Activated CD8-positive, alpha-beta memory T cell treated with anti-CD3 and anti-CD28 coated beads for 48 hours (primary cell): Measurements from ENCODE around the gene MTCL1.

ENCODE experiments used
- DNase-seq, 3 experiments: peaks; one replicate each; pipeline ENCODE4 v3.0.0-alpha.2; 2020; ENCODE audit warnings: low read depth in 2 of 3, low spot score in 2 of 3

Gene MTCL1

DNA sequence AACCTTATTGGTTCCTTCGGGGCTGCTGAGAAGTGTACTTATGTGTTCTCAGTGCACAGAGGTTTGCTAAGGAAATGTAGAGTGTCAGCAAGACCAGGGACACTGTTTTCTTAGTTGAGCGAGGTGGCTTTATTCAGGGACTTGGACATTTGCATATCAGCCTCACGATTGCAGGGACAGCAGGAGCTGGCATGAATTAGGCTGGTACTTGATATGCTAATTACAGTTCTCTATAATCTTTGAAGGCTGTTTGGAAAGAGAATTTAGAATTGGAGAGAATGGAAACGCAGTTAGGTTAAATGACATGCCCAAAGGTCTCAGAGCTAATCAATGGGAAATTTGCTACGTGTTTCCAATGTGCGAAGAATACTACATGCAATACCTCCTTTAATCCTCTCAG is 18.7 kb upstream of the MTCL1 start:
- no peak for DNase-seq

DNA sequence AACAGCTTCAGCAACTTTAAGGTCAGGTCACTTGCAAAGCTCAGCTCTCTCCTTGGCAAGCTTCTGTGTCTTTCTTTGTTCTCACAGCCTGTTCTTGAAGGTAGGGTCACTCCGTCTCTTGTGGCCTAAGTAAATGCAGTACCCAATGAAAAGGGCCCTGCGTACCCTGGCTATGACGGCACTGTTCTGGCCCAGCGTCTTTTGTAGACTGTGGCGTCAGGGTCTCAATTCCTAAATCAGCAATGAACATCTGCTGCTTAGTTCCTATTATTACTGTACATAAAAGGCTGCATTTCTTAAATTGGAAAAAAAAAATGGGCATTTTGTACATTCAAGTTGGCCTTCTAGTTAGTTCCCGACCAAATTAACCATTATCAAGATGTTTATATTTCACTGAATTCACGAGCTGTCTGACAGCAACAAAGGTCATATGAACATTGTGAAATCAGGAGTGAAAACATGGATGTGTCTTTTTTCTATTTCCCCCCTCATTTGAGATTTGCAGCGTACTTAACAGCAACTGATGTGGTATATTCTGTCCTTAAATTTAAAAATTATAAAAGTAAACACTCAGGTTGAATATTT is 17.0 kb upstream of the MTCL1 start:
- DNase-seq, result no peak

DNA sequence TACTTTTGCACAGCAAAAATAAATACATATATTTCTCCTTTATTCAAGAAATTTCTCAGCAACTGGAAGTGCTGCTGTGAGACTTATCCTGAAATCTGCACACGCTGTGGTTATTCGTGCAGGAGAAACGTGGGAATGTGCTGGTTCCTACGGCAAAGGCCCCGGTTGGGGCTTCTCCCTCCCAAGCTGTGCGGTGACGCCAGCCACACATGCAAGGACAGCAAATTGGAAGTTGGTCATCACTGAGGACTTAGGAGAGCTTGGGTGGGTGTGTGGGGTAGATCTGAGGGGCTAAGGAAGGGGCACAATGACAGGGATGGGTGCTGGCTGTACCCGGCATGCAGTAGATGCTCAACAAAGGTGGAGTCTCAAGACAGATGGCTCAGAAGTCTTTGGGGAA is 16.5 kb upstream of the MTCL1 start:
- no peak for DNase-seq

DNA sequence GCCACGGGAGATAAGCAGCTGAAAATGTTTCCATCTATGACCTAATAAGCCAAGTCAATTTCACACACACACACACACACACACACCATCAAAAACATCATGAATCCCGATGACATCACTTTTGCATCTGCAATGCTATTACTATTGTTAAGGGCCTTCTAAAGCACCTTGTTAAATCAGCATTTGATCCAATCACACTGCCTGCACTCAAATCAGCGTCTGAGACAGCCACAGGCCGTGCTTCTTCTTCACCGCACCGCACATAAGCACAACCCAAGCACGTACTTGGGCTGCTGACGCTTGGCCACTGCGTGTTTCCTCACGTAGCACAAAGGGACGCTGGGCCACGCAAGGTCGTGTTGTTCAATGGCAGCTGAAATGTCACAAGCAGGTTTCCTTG is 15.8 kb upstream of the MTCL1 start:
- no peak for DNase-seq

DNA sequence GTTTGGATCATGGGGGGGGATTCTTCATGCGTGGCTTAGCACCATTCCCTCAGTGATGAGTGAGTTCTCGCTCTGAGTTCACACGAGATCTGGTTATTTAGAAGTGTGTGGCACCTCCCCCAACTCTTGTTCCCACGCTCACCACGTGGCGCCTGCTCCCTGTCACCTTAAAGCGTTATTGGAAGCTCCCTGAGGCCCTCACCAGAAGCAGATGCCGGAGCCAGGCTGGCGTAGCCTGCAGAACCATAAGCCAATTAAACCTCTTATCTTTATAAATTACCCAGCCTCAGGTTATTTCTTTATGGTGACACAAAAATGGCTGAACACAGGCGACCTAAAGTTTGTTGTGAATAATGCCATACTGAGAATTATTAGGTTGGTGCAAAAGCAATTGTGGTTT is 10.5 kb upstream of the MTCL1 start:
- no peak for DNase-seq

DNA sequence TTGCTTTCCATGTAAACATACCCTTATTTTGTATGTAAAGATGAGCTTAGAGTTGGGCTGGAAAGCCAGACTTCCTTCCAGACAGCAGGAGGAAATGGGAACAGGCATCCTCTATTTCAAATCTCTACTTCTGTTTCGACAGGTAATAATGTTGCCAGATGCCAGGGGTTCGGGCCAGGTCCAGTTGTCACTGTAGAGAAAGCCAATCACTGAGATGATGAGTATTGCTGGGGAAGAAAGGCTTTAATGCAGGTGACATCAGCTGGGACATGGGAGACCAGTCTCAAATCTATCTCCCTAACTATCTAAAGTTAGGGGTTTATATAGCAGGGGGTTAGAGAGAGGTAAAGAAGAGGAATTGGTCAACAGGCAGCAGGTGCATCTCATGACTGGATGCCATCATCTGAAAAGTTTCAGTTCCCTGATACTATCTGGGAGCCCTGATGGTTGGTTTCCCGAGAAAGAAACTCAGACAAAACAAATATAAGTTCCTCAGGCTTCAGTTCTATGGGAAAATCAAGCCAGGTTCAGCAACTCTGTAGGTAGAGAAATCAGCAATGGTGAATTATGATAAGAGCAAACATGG is 9.3 kb upstream of the MTCL1 start:
- DNase-seq, result no peak

DNA sequence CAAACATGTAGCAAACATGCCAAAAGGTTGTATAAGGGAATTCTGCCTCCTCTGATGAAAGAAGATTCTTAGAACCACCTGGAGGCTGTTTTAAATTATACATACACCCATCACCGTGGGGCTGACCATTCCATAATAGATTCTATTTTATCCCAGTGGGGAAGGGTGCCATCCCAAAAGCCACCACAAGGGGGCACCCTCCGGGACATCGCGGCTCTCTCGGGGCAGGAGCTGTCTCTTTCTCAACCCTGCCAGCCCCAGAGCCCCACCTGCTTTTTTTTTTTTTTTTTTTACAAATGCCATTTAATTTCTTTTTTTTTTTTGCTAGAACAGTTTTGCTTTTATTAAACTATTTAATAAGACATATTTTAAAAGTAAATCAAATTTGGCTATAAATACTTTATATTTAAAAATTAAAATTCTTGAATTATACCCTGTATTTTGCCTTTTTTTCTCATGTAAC is 8.6 kb upstream of the MTCL1 start:
- peak; percentile 36 to 73 (median 64) for DNase-seq

DNA sequence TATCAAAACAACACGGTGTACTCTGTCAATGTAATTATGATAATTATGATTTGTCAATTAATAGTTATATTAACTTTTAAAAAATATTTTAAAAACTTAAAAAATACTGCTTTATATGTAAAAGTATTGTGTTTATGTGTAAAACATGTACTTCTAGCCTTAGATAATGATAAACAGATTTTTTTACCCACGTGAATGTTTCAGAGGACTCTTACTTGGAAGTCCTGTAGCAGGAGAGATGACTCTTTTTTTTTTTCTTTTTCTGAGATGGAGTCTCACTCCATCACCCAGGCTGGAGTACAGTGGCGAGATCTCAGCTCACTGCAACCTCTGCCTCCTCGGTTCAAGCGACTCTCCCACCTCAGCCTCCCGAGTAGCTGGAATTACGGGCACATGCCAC is 6.2 kb upstream of the MTCL1 start:
- no peak for DNase-seq

DNA sequence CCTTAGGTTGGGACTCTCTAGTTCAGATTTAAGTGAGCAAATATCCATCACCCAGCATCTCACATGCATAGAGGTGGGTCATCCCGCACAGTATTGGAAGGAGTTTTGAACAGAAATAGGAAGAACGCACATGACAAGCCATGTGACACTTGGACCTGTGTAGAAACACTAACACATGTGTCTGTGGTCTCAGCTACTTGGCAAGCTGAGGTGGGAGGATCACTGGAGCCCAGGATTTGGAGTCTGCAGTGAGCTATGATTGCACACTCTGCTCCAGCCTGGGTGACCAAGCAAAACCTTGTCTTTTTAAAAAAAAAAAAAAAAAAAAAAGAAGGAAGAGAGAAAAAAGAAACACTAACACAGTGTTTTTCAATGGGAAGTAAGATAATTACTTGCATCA is 5.4 kb upstream of the MTCL1 start:
- DNase-seq, result no peak

DNA sequence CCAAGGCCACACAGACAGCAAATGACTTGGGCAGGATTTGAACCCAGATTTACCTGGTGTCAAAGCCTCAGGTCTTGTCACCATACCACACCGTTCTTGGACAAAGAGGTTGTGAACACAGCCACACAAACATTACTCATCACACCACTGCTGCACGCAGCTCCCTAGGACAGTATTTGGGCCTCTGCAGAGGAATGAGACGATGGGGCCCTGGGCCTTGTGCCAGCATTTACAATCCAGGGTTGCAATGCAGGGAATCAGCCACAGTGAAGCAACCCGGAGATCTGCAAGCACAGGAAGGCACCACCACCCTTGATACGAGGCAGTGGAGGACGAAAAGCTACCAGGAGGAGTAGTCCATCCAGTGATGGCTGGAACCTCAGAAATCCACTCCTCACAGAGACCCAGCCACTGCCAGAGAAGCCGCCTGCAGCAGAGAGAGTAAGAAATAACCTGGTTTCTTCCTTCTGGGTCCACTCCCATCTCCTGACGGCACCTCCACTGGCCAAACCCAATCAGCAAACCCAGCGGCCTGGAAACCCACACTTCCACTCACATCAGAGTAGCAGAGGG is 3.7 kb upstream of the MTCL1 start:
- no peak for DNase-seq

DNA sequence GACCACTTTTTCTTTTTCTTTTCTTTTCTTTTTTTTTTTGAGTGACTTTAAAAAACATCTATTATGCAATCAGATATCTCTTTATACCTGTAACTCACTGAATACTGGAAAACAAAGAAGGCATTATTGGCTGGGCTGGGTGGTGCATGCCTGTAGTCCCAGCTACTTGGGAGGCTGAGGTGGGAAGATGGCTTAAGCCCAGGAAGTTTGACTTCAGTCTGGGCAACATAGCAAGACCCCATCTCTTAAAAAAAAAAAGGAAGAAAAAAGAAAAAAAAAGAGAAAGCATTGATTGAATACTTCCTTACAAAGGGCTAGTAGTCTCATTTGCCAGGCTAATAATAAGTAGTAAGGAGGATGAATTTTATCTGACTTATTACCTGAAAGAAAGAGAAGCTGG is 2.7 kb upstream of the MTCL1 start:
- DNase-seq, result no peak

DNA sequence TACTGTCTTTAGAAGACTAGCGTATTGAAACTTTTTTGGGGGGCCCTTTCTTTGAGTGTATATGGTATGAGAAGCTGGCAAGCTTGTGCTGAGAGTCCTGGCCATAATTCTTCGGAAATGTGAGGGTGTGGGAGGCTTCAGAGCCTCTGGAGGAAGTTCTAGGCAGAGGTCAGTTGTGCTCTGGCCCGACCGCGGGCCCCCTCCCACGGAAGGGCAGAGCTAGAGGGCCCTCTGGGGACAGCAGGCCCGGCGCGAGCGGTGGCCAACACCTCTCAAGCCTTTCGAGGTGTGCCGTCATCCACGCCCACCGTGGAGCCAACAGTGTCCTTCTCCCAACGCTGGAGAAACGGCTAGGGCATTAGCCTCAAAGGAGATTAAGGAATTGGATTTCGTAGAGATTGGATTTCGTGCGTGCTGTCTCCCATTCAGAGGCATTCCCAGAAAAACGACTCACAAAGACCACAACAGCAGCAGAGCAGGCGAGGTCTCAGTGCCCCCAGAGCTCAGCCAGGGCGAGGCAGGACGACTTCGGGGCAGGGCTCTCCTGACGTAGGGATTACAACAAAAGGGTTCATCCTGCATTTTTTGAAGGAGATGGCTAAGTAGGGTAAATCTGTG is 2.2 kb upstream of the MTCL1 start:
- DNase-seq, result no peak

DNA sequence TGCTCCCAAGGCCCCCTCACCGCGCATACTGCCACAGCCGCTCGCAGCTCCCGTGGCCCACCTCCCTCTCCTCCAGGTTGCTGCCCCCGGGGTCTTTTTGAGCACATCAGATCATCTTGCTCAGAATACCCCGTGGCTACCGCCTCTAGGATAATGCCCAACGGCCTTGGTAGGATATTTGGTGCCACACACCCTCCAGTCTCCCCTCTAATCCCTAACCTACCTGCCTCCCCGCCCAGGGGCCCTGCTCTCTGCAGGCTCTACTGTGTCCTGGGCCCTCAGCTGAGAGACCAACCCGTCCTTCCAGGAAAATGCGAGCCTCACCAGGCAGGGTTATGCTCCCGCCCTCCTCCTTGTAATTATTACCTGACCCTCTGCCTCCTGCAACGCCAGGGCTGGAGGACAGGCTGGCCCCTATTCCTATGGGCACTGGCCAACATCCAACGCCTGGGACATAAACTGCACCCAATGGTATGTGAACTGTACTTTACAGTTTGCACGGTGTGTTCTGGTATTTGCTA is 1.5 kb upstream of the MTCL1 start:
- DNase-seq, result no peak

DNA sequence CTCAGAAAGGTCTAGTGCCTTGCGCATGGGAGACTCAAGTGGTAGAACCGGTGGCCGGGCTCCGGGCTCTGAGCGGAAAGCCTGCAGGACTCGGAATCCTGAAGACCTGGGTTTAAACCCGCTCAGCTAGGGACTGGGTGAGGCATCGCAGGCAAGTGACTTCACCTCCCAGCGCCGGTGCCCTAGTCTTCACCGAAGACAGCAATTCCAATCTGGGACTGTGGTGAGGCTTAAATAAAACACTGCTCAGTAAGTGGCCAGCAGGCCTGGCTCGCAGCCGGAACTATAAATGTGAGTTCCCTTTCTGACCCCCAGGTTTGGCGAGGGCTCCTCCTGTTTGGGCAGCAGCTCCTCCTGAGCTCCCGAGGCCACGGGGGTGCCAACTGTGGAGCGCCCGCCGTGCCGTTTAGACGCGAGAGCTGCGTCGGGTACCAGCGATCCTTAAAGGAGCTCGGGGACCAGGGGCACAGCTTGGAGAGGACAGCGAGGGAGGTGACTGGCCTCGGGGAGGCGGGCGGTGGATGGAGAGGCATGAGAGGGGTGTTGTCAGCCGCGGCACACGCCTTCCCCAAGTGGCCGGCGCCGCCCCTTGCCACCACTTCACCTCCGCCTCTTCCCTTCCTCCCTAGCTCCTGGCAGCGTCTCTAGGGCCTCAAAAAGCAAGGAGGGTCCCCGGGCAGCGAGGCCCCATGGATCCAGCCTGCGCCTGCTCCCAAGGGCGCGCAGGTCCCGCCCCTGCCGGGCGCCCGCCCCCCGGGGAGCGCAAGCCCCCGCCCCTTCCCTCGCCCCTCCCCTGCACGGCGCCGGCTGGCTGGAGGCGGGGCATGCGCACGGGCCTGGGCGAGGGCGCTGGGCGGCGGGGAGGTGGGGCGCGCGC is 757 bp upstream of the MTCL1 start:
- DNase-seq, result peak; percentile 47 to 72 (median 58)

DNA sequence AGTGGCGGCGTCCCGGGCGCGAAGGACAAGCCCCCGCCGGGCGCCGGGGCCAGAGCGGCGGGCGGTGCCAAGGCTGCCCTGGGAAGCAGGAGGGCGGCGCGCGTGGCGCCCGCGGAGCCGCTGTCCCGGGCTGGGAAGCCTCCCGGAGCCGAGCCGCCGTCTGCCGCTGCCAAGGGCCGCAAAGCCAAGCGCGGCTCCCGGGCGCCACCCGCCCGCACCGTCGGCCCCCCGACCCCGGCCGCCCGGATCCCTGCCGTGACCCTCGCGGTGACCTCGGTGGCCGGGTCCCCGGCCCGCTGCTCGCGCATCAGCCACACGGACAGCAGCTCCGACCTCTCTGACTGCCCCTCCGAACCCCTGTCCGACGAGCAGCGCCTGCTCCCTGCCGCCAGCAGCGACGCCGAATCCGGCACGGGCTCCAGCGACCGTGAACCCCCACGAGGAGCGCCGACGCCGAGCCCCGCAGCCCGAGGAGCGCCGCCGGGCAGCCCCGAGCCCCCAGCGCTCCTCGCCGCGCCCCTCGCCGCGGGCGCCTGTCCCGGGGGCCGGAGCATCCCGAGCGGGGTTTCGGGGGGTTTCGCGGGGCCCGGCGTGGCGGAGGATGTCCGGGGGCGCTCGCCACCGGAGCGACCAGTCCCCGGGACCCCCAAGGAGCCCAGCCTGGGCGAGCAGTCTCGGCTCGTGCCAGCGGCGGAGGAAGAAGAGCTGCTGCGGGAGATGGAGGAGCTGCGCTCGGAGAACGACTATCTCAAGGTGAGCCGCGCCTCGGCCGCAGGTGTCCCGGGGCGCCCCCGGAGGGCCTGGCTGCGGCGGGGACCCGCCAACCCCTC is 820 bp downstream of the MTCL1 start:
- no peak for DNase-seq

DNA sequence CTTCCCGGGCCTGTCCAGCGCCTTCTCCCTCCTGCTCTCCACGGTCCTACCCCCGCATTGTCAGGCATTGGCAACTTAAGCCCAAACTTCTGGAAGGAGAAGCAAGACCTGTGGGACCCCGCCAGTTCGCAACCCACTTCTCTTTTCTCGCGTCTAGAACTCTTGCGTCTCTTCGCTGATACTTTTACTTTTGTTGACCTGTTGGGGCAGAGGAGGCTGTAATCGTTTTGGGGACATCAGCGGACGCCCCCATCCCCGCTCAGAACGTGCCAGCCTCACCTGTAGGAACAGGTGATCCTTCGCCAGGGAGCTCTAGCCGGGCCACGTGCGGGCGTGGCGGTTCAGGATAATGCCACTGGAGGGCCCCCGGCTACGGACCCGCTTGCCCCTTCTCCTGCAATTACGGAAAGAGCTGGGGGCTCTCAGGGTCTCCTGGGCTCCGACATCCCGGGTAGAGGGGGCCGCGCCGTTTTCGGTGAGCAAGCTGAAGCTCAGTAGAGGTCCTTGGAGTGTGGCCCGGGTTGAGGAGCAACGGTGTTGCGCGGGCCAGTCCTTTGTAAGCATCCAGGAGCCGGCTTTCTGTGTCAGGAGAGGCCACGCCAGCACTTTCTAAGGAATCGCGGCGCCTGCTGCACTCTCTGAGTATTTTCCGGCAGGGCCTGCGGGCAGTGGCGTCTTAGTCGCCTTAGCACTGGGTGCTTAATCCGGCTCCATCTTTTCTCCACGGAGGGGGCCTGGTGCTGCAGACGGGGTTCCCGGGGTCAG is 1.6 kb downstream of the MTCL1 start:
- DNase-seq, result no peak

DNA sequence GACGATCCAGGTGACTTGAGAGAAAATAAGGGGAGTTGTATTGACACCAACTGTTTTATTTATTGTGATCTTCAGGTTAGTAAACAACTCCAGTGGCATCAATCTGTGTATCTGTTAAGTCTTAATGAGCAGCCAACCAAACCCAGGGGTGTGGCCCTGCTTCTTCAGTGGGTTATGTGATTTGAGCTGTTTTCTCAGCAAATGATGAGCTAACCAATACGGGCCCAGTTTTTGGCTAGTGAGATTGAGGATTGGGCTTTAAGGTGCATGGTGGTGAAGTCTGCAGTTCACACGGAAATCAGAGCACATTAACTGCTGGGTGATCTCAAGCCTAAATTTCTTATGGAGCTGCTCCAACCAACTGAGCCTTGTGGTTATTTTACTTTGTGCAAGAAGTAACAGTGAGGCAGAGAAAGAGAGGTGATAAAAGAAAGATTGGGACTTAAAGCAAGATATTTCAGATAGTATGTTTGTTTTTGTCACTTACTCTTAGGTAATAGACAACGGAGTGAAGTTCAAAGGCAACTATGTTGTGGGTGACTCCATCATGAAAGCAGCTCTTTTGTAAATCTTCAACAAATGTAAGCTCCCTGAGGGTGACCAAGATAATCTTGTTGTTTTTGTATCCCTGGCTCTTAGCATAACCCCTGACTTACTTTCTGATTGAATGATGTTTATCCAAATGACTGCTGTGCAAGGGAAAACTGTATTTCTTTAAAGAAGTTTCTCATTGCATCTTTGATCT is 2.4 kb downstream of the MTCL1 start:
- no peak for DNase-seq

DNA sequence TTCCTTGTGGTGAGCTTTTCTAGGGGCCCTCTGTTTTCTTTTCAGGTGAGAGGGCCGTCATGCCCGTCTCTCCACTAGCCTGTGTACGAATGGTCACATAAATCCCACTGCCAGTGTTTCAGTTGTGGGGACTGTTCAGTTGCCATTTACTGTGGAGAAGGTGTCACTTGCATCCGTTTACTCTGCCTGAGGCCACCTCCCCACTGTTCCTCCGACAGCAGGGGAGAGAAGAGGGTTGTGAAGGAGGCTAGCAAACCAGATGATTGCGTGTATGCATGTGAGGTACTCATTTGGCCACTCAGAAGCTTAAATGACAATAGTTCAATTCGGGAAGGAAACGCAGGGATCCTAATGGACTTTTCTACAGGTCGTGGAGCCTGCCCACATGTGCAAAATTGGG is 3.3 kb downstream of the MTCL1 start:
- no peak for DNase-seq
